GM12878 (cell line): ENCODE data around the gene PLP1.

Experiments
- ASH2L ChIP-seq: fragments of 300-600, 200-600 bp; sonication (generic); IDR thresholded peaks from 2 replicates; pipeline ENCODE4 v1.6.1; 2017; ENCODE audit warnings: low read depth, mild to moderate bottlenecking, borderline replicate concordance
- BACH1 ChIP-seq: fragments of 450-650 bp; IDR thresholded peaks from 2 replicates; pipeline ENCODE4 v1.6.1; 2017; ENCODE audit warnings: mild to moderate bottlenecking, borderline replicate concordance
- CREM ChIP-seq: IDR thresholded peaks from 2 replicates; pipeline ENCODE4 v1.6.1; 2014; ENCODE audit warnings: antibody characterized with exemption, low read depth
- GABPA ChIP-seq: IDR thresholded peaks from 2 replicates; pipeline ENCODE4 v1.6.1; 2014; ENCODE audit warnings: antibody characterized with exemption, low read depth, mild to moderate bottlenecking, inconsistent platforms
- RAD21 ChIP-seq: IDR thresholded peaks from 2 replicates; pipeline ENCODE4 v1.6.1; 2011; ENCODE audit warnings: mild to moderate bottlenecking, low read depth, low read length, moderate library complexity; ENCODE audit not compliant: insufficient read depth
- SIX5 ChIP-seq: IDR thresholded peaks from 2 replicates; pipeline ENCODE4 v1.6.1; 2011; ENCODE audit warnings: mild to moderate bottlenecking, low read depth, low read length, moderate library complexity; ENCODE audit not compliant: severe bottlenecking
- SPI1 ChIP-seq: IDR thresholded peaks from 2 replicates; pipeline ENCODE4 v1.6.1; 2011; ENCODE audit warnings: low read depth, mild to moderate bottlenecking, low read length, moderate library complexity, borderline replicate concordance; ENCODE audit not compliant: insufficient read depth
- ZSCAN29 ChIP-seq: fragments of 450-650 bp; IDR thresholded peaks from 2 replicates; pipeline ENCODE4 v1.6.1; 2017; ENCODE audit warnings: mild to moderate bottlenecking, moderate library complexity
- TF ChIP-seq, protein P1 (sequence below): IDR thresholded peaks from 2 replicates; pipeline ENCODE4 v1.6.1; 2012; ENCODE audit warnings: mild to moderate bottlenecking, low read depth, low read length
- TF ChIP-seq, protein P2 (sequence below), 3 experiments: IDR thresholded peaks in 2 of 3; conservative IDR thresholded peaks in 1 of 3; 2 replicates each; pipeline ENCODE4 v1.5.1; 2011; ENCODE audit warnings: low read depth in 3 of 3, low read length in 3 of 3, mild to moderate bottlenecking in 3 of 3, control low read depth in 2 of 3, moderate library complexity in 2 of 3, inconsistent platforms in 1 of 3, mixed read lengths in 1 of 3; ENCODE audit not compliant: control insufficient read depth in 2 of 3, insufficient read depth in 1 of 3; ENCODE audit errors: extremely low read depth in 1 of 3
- TF ChIP-seq, protein P3 (sequence below): fragments of 450-650 bp; IDR thresholded peaks from 2 replicates; pipeline ENCODE4 v1.6.1; 2018; ENCODE audit warnings: borderline replicate concordance, mild to moderate bottlenecking; ENCODE audit not compliant: partially characterized antibody
- TF ChIP-seq, protein P4 (sequence below): IDR thresholded peaks from 2 replicates; pipeline ENCODE4 v1.6.1; 2012; ENCODE audit warnings: low read depth, low read length, improper control_type of control experiment

DNA sequence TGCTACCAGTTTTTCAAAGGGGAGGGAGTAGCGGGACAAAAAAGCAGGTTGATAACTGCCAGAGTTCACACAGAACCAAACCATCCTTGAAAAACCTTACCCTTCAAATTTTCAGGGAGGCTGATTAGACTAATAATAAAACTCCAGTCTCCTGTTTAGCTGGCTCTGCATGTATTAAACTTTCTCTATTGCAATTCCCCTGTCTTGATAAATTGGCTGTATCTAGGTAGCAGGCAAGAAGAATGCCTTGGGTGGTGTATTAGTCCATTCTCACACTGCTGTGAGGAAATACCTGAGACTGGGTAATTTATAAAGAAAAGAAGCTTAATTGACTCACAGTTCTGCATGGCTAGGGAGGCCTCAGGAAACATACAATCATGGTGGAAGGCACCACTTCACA, 18.1 kb upstream of the PLP1 start:
- TF ChIP-seq ZSCAN29 (no peak), SIX5 (no peak), RAD21 (no peak), ASH2L (no peak), CREM (no peak), SPI1 (no peak), GABPA (no peak), BACH1 (no peak)
- TF ChIP-seq, protein P1, sequence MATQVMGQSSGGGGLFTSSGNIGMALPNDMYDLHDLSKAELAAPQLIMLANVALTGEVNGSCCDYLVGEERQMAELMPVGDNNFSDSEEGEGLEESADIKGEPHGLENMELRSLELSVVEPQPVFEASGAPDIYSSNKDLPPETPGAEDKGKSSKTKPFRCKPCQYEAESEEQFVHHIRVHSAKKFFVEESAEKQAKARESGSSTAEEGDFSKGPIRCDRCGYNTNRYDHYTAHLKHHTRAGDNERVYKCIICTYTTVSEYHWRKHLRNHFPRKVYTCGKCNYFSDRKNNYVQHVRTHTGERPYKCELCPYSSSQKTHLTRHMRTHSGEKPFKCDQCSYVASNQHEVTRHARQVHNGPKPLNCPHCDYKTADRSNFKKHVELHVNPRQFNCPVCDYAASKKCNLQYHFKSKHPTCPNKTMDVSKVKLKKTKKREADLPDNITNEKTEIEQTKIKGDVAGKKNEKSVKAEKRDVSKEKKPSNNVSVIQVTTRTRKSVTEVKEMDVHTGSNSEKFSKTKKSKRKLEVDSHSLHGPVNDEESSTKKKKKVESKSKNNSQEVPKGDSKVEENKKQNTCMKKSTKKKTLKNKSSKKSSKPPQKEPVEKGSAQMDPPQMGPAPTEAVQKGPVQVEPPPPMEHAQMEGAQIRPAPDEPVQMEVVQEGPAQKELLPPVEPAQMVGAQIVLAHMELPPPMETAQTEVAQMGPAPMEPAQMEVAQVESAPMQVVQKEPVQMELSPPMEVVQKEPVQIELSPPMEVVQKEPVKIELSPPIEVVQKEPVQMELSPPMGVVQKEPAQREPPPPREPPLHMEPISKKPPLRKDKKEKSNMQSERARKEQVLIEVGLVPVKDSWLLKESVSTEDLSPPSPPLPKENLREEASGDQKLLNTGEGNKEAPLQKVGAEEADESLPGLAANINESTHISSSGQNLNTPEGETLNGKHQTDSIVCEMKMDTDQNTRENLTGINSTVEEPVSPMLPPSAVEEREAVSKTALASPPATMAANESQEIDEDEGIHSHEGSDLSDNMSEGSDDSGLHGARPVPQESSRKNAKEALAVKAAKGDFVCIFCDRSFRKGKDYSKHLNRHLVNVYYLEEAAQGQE, result no peak
- TF ChIP-seq, protein P2, sequence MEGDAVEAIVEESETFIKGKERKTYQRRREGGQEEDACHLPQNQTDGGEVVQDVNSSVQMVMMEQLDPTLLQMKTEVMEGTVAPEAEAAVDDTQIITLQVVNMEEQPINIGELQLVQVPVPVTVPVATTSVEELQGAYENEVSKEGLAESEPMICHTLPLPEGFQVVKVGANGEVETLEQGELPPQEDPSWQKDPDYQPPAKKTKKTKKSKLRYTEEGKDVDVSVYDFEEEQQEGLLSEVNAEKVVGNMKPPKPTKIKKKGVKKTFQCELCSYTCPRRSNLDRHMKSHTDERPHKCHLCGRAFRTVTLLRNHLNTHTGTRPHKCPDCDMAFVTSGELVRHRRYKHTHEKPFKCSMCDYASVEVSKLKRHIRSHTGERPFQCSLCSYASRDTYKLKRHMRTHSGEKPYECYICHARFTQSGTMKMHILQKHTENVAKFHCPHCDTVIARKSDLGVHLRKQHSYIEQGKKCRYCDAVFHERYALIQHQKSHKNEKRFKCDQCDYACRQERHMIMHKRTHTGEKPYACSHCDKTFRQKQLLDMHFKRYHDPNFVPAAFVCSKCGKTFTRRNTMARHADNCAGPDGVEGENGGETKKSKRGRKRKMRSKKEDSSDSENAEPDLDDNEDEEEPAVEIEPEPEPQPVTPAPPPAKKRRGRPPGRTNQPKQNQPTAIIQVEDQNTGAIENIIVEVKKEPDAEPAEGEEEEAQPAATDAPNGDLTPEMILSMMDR (IDR thresholded peaks at IDR 0.05 in 2 of 3, conservative IDR thresholded peaks at IDR 0.05 in 1 of 3; ENCODE audit: control insufficient read depth in 2 of 3, extremely low read depth in 1 of 3, insufficient read depth in 1 of 3, low read depth in 3 of 3, low read length in 3 of 3), result no peak
- TF ChIP-seq, protein P3, sequence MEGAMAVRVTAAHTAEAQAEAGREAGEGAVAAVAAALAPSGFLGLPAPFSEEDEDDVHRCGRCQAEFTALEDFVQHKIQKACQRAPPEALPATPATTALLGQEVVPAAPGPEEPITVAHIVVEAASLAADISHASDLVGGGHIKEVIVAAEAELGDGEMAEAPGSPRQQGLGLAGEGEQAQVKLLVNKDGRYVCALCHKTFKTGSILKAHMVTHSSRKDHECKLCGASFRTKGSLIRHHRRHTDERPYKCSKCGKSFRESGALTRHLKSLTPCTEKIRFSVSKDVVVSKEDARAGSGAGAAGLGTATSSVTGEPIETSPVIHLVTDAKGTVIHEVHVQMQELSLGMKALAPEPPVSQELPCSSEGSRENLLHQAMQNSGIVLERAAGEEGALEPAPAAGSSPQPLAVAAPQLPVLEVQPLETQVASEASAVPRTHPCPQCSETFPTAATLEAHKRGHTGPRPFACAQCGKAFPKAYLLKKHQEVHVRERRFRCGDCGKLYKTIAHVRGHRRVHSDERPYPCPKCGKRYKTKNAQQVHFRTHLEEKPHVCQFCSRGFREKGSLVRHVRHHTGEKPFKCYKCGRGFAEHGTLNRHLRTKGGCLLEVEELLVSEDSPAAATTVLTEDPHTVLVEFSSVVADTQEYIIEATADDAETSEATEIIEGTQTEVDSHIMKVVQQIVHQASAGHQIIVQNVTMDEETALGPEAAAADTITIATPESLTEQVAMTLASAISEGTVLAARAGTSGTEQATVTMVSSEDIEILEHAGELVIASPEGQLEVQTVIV, result no peak
- TF ChIP-seq, protein P4, sequence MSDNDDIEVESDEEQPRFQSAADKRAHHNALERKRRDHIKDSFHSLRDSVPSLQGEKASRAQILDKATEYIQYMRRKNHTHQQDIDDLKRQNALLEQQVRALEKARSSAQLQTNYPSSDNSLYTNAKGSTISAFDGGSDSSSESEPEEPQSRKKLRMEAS, result no peak
